WTC11 (cell line): ENCODE data around the gene ETNK1.

Source experiments
- ARID4B ChIP-seq: sonication (generic); formaldehyde crosslinking; IDR thresholded peaks from 2 replicates; pipeline ENCODE4 v1.8.0; 2023; ENCODE audit warnings: missing genetic modification reagents, mild to moderate bottlenecking, borderline replicate concordance
- ATF6 ChIP-seq: sonication (generic); formaldehyde crosslinking; IDR thresholded peaks from 2 replicates; pipeline ENCODE4 v1.8.1; 2023; ENCODE audit warnings: mild to moderate bottlenecking, missing genetic modification reagents
- CREM ChIP-seq: sonication (generic); formaldehyde crosslinking; IDR thresholded peaks from 2 replicates; pipeline ENCODE4 v1.8.1; 2022; ENCODE audit warnings: mild to moderate bottlenecking, missing genetic modification reagents, moderate library complexity
- CTCF ChIP-seq: fragments of 200-600 bp; IDR thresholded peaks from 2 replicates; pipeline ENCODE4 v1.8.0; 2022; ENCODE audit warnings: antibody characterized with exemption
- ELF4 ChIP-seq: sonication (generic); formaldehyde crosslinking; IDR thresholded peaks from 2 replicates; pipeline ENCODE4 v1.8.1; 2022; ENCODE audit warnings: low read depth, mild to moderate bottlenecking, moderate library complexity, missing genetic modification reagents
- ESRRA ChIP-seq: sonication (generic); formaldehyde crosslinking; IDR thresholded peaks from 2 replicates; pipeline ENCODE4 v1.8.1; 2022; ENCODE audit warnings: mild to moderate bottlenecking, missing genetic modification reagents, borderline replicate concordance
- FOXP4 ChIP-seq: sonication (generic); formaldehyde crosslinking; IDR thresholded peaks from 2 replicates; pipeline ENCODE4 v1.8.0; 2022; ENCODE audit warnings: mild to moderate bottlenecking, missing genetic modification reagents
- JUN ChIP-seq: sonication (generic); formaldehyde crosslinking; IDR thresholded peaks from 2 replicates; pipeline ENCODE4 v1.8.0; 2023; ENCODE audit warnings: mild to moderate bottlenecking, missing genetic modification reagents
- PREB ChIP-seq: sonication (generic); formaldehyde crosslinking; IDR thresholded peaks from 2 replicates; pipeline ENCODE4 v1.8.1; 2022; ENCODE audit warnings: mild to moderate bottlenecking, missing genetic modification reagents, moderate library complexity, borderline replicate concordance
- SMAD4 ChIP-seq: sonication (generic); formaldehyde crosslinking; IDR thresholded peaks from 2 replicates; pipeline ENCODE4 v1.8.0; 2022; ENCODE audit warnings: mild to moderate bottlenecking, missing genetic modification reagents
- ZBTB21 ChIP-seq: sonication (generic); formaldehyde crosslinking; IDR thresholded peaks from 2 replicates; pipeline ENCODE4 v1.8.1; 2023; ENCODE audit warnings: mild to moderate bottlenecking, missing genetic modification reagents, borderline replicate concordance
- ZNF121 ChIP-seq: sonication (generic); formaldehyde crosslinking; IDR thresholded peaks from 2 replicates; pipeline ENCODE4 v1.8.0; 2023; ENCODE audit warnings: missing genetic modification reagents
- ZNF232 ChIP-seq: sonication (generic); formaldehyde crosslinking; IDR thresholded peaks from 2 replicates; pipeline ENCODE4 v1.8.0; 2022; ENCODE audit warnings: mild to moderate bottlenecking, missing genetic modification reagents

- TF ChIP-seq FOXP4 (CRISPR knock-in tag) (no peak), JUN (CRISPR knock-in tag) (no peak), CTCF (no peak), ZNF121 (no peak), ELF4 (CRISPR knock-in tag) (no peak), ESRRA (CRISPR knock-in tag) (no peak), CREM (CRISPR knock-in tag) (no peak), PREB (CRISPR knock-in tag) (no peak), ARID4B (CRISPR knock-in tag) (no peak), ATF6 (no peak), ZNF232 (CRISPR knock-in tag) (no peak), SMAD4 (CRISPR knock-in tag) (no peak), ZBTB21 (CRISPR knock-in tag) (no peak)
These were observed 104.0 kb downstream of the ETNK1 start for GRCh38 chr12:22728987-22729386.
